ENCODE data around the gene SLC47A2.
"Not testable (repeated sequence)": the region's sequence is repeated elsewhere in the genome, so short reads cannot be mapped to it uniquely, and the experiment has no call there.

The SLC47A2 gene

DNA sequence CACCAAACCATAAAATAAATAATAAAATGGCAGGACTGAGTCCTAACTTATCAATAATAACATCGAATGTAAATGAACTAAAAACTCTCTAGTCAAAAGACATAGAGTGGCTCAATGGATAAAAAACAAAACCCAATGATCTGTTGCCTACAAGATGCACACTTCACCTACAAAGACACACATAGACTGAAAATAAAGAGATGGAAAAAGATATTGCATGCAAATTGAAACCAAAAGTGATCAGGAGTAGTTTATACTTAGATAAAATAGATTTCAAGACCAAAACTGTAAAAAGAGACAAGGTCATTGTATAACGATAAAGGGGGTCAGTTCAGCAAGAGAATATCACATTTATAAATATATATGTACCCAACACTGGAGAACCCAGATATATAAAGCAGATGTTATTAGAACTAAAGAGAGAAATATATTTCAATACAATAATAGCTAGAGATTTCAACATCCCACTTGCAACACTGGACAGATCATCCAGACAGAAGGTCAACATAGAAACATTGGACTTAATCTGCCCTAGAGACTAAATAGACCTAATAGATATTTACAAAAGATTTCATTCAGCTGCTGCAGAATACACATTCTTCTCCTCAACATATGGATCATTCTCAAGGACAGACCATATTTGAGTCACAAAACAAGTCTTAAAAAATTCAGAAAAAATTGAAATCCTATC lies 29.8 kb downstream of the SLC47A2 start:
- DNase-seq (ENCODE audit: low read depth), result no peak
- H3K4me3 ChIP-seq (ENCODE audit: low read length), result no peak overlapping the region
- TF ChIP-seq, protein P1, sequence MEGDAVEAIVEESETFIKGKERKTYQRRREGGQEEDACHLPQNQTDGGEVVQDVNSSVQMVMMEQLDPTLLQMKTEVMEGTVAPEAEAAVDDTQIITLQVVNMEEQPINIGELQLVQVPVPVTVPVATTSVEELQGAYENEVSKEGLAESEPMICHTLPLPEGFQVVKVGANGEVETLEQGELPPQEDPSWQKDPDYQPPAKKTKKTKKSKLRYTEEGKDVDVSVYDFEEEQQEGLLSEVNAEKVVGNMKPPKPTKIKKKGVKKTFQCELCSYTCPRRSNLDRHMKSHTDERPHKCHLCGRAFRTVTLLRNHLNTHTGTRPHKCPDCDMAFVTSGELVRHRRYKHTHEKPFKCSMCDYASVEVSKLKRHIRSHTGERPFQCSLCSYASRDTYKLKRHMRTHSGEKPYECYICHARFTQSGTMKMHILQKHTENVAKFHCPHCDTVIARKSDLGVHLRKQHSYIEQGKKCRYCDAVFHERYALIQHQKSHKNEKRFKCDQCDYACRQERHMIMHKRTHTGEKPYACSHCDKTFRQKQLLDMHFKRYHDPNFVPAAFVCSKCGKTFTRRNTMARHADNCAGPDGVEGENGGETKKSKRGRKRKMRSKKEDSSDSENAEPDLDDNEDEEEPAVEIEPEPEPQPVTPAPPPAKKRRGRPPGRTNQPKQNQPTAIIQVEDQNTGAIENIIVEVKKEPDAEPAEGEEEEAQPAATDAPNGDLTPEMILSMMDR (conservative IDR thresholded peaks at IDR 0.05; ENCODE audit: low read length), result no peak

DNA sequence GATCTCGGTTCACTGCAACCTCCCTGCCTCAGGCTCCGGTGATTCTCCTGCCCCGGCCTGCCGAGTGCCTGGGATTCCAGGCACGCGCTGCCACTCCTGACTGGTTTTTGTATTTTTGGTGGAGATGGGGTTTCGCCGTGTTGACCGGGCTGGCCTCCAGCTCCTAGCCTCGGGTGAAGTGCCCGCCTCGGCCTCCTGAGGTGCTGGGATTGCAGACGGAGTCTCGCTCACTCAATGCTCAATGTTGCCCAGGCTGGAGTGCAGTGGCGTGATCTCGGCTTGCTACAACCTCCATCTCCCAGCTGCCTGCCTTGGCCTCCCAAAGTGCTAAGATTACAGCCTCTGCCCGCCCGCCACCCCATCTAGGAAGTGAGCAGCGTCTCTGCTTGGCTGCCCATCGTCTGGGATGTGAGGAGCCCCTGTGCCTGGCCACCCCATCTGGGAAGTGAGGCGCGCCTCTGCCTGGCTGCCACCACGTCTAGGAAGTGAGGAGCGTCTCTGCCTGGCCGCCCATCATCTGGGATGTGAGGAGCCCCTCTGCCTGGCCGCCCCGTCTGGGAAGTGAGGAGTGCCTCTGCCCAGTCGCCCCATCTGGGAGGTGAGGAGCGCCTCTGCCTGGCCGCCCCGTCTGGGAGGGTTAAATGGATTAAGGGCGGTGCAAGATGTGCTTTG lies 31.3 kb downstream of the SLC47A2 start:
- not testable (repeated sequence) for DNase-seq (ENCODE audit: low read depth); H3K4me3 ChIP-seq (ENCODE audit: low read length)

DNA sequence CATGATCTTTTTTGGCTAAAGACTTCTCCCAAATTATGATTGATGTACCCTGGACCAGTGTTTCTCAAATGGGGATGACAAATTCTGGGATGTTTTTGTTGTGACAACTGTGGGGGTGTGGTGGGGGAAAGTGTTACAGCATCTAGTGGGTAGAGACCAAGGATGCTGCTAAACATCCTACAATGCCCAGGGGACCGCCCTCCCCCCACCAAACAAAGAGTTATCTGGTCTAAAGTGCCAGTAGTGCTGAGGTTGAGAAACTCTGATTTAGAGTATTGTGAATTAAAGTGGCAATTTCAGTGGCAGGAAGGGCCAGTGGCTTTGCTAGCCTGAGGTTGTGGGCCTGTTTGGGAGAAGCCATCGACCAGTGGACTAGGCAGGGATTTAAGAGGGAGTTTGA lies 33.3 kb downstream of the SLC47A2 start:
- DNase-seq (ENCODE audit: low read depth), result no peak
- TF ChIP-seq, protein P1 (conservative IDR thresholded peaks at IDR 0.05; ENCODE audit: low read length), result no peak
- H3K4me3 ChIP-seq (ENCODE audit: low read length), result no peak overlapping the region

DNA sequence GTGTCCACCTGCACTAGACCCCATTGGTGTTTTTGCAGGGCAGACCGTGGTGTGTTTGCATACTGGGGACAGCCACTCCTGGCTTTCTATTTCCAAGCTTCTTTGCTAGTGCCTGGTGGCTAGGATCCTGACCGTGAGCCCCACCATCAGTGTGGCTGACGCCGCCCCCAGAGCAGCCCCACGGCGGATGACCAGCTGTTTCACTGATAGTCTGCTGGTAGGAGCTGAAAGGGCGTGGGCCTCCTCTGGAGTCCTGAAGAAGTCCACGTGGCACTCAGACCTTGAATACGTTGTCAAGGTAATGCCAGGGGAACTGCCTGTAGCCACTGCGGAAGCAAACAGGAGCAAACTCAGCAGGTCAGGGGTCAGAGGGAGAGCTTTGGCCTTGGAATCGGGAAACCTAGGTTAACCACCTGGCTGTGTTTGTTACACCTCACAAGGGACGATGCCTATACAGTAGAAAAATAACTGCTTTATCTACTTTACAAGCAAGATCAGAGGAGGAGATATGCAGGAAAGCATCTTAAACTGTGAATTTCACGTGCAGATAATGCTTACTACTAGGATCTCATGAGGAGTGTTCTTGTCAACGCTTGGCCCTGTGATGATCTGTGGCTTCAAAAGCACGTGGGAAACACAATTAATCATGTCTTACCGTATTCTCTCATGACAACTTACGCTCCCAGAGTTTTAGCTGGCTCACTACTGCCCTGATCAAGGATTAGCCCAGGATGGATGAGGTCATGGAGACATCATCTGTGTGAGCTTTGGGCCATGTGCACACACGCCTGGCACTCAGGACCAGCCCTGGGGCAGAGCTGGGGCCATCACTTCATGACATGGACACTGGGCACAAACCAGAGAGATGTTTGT lies 37.6 kb downstream of the SLC47A2 start:
- no peak for DNase-seq (ENCODE audit: low read depth)
- no peak overlapping the region for H3K4me3 ChIP-seq (ENCODE audit: low read length)
- TF ChIP-seq, protein P1 (conservative IDR thresholded peaks at IDR 0.05; ENCODE audit: low read length), result no peak

DNA sequence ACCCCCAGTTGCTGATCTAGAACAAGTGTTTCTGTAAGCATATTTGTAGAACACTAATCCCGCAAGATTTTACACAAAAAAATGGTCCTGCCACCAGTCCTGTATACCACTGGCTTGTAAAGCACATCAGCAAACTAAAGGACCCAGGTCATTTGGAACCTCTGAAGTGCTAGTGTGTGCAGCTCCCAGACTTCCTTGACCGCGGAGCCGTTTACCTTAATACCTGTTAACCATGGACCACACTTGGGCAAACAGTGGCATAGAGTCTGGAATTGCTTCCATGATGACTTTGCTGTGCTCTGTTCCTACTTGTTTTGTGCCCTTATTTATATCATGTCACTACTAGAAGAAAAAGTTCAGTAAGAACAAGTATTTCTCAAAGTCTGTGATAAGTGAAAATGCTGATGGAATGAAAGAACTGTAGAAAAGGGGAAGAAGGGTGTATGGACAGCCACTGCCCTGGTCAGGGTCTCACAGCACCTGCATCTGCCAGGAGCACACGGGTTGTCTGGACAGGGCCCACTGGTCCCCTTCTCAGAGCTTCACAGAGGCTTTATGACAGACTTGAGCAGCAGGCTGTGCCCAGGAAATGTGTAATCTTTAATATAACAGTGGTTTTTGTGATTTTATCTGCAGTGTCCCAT lies 38.5 kb downstream of the SLC47A2 start:
- TF ChIP-seq, protein P1 (conservative IDR thresholded peaks at IDR 0.05; ENCODE audit: low read length), result no peak
- no peak overlapping the region for H3K4me3 ChIP-seq (ENCODE audit: low read length)
- DNase-seq (ENCODE audit: low read depth), result no peak

DNA sequence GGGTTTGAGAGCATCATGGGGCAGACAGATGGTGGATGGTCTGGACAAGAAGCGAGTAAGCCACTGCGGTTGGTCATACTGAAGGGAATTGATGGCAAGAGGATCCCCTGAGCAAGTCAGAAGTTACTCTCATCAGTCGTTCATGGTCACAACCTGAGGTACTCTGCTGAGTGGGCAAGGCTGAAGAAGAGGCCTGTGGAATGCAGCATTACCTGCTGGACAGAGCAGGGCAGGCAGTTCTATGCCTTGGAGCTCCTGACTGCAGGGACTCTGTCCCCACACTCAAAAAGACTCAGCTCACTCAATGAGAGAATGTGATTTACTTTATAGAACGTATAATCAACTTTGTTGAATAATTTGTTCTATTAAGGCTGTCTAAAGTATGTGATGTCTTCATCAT lies 39.5 kb downstream of the SLC47A2 start:
- TF ChIP-seq, protein P1 (conservative IDR thresholded peaks at IDR 0.05; ENCODE audit: low read length), result no peak
- H3K4me3 ChIP-seq (ENCODE audit: low read length), result no peak overlapping the region
- DNase-seq (ENCODE audit: low read depth), result no peak

DNA sequence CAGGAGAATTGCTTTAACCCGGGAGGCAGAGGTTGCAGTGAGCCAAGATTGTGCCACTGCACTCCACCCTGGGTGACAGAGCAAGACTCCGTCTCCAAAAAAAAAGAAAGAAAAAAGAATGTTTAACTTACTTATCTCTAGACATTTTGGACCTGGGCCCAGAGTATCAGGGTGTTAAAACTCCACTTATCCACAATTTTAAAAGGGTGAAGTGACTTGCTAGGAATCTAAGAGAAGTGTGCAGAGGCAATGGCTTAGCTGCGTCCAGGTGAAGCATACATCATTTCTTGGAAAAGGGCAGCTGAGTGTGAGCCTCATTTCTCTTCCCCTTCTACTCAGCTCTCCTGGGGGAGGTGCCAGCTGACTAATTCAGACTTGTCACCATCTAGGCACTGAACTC lies 42.8 kb downstream of the SLC47A2 start:
- TF ChIP-seq, protein P1 (conservative IDR thresholded peaks at IDR 0.05; ENCODE audit: low read length), result no peak
- no peak for DNase-seq (ENCODE audit: low read depth)
- H3K4me3 ChIP-seq (ENCODE audit: low read length), result no peak overlapping the region

All from AG10803 (cell line).